Left lung (tissue), 10 donors: ENCODE results near the gene RARRES1. TPM values are rescaled to one million over a fixed set of nuclear protein-coding genes. Genes with fewer than 3 reads are reported as not detected.

ENCODE experiments used
- ATAC-seq: fragments of 200-7000 bp; cut with Tn5 transposase; one replicate; pipeline ENCODE4 v1.9.1; 2020; ENCODE audit warnings: moderate library complexity
- DNase-seq, 4 donors: peaks; one replicate each; pipeline ENCODE4 v3.0.0-alpha.2; 2013 to 2020
- H3K27ac ChIP-seq, 2 donors: fragments of 200-600 bp; sonication (generic) in 1 of 2; one replicate each; pipeline versions ENCODE4 v1.5.0 to v1.8.0; 2020 to 2021
- H3K27me3 ChIP-seq, 2 donors: fragments of 200-600 bp; sonication (generic) in 1 of 2; one replicate each; pipeline versions ENCODE4 v1.5.0 to v1.8.0; 2020 to 2021
- H3K36me3 ChIP-seq, 2 donors: fragments of 200-600 bp; sonication (generic) in 1 of 2; one replicate each; pipeline versions ENCODE4 v1.5.0 to v1.8.0; 2020 to 2021
- H3K4me1 ChIP-seq, 2 donors: fragments of 200-600 bp; one replicate each; pipeline ENCODE4 v1.8.0; 2021
- H3K4me3 ChIP-seq, 2 donors: fragments of 200-600 bp; sonication (generic) in 1 of 2; one replicate each; pipeline versions ENCODE4 v1.5.0 to v1.8.0; 2020 to 2021; ENCODE audit warnings: mild to moderate bottlenecking in 1 of 2
- H3K9me3 ChIP-seq, 2 donors: fragments of 200-600 bp; sonication (generic) in 1 of 2; one replicate each; pipeline versions ENCODE4 v1.5.0 to v1.8.0; 2020 to 2021
- intact Hi-C, 2 donors: fragments of 100-400 bp; cut with DNase I; formaldehyde crosslinking; loops; one replicate each; pipeline versions ENCODE4 v1.11.2 to v1.14.2; 2022
- polyA plus RNA-seq, 6 donors: library from polyadenylated mRNA; unstranded; fragments of 120-200 nt; gene quantifications; one replicate each; pipeline ENCODE4 v1.2.1, GENCODE V29; 2013; ENCODE audit not compliant: insufficient read length in 6 of 6
- total RNA-seq, 2 donors: library from RNA; stranded (reverse); fragmentation: NEBNext Ultra II Directional; extraction: Animal tissue kit (Norgen Biotek cat#: 25700); gene quantifications; one replicate each; pipeline ENCODE4 v1.2.1, GENCODE V29; 2021
- TF ChIP-seq, protein P1 (sequence below), 2 donors: fragments of 200-600 bp; sonication (generic) in 1 of 2; IDR thresholded peaks; one replicate each; pipeline versions ENCODE4 v1.5.0 to v1.8.0; 2021; ENCODE audit warnings: antibody characterized with exemption in 2 of 2
- donor health status: DM: no; HTN: yes; CAD: no.
- donor health status: DM: no; HTN: no; CAD: no.

The RARRES1 gene
- total and polyA plus RNA-seq, 8 donors, result 39.4 to 131 (median 65.2) TPM

- Histone ChIP-seq H3K9me3 (no peaks in the 10 kb centered on the region), H3K36me3 (peaks cover 0 to 21% of the 10 kb centered on the region in 2 donors), H3K27me3 (no peaks in the 10 kb centered on the region), H3K4me3 (no peak overlapping the region), H3K4me1 (peaks cover 0 to 42% of the 10 kb centered on the region in 2 donors), H3K27ac (peak overlapping the region; percentile 64 to 65)
- DNase-seq, result no peak
- TF ChIP-seq, protein P1, sequence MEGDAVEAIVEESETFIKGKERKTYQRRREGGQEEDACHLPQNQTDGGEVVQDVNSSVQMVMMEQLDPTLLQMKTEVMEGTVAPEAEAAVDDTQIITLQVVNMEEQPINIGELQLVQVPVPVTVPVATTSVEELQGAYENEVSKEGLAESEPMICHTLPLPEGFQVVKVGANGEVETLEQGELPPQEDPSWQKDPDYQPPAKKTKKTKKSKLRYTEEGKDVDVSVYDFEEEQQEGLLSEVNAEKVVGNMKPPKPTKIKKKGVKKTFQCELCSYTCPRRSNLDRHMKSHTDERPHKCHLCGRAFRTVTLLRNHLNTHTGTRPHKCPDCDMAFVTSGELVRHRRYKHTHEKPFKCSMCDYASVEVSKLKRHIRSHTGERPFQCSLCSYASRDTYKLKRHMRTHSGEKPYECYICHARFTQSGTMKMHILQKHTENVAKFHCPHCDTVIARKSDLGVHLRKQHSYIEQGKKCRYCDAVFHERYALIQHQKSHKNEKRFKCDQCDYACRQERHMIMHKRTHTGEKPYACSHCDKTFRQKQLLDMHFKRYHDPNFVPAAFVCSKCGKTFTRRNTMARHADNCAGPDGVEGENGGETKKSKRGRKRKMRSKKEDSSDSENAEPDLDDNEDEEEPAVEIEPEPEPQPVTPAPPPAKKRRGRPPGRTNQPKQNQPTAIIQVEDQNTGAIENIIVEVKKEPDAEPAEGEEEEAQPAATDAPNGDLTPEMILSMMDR (IDR thresholded peaks at IDR 0.05), result no peak
- peak; percentile 66 for ATAC-seq
- intact Hi-C loops, result loop anchor here in 1 of 2 donors (10.0 kb wide), 1 partner anchor 47 kb away; no protein-coding TSS in a partner anchor
These were observed 20.4 kb downstream of the RARRES1 start for GRCh38 chr3:158711886-158712285.

DNA sequence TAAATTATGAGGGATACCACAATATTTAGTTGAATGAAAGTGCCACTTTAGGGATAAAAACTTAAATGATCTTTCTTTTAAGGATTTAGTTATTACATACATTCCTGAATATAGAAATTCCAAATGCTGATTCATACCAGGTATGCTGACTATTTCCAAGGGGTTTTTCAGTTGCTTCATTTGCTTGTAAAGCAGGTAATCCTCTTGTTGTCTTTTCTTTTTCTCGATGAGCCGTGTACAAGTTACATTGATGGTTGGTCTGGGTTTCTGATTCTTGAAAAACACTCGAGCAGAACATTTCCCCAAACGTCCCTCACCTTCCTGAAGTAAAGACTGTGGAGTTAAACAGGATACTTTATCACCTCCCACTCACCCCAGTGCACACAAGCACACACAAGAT lies 21.7 kb downstream of the RARRES1 start:
- ATAC-seq (no peak), DNase-seq (no peak)
- Histone ChIP-seq H3K4me1 (peaks cover 0 to 42% of the 10 kb centered on the region in 2 donors), H3K4me3 (no peak overlapping the region), H3K27ac (peak overlapping the region in 1 of 2 donors; percentile 65), H3K36me3 (peaks cover 0 to 21% of the 10 kb centered on the region in 2 donors), H3K27me3 (no peaks in the 10 kb centered on the region), H3K9me3 (no peaks in the 10 kb centered on the region)
- TF ChIP-seq, protein P1 (IDR thresholded peaks at IDR 0.05), result no peak
- intact Hi-C loops, result loop anchor here in 1 of 2 donors (10.0 kb wide), 1 partner anchor 46 kb away; no protein-coding TSS in a partner anchor

DNA sequence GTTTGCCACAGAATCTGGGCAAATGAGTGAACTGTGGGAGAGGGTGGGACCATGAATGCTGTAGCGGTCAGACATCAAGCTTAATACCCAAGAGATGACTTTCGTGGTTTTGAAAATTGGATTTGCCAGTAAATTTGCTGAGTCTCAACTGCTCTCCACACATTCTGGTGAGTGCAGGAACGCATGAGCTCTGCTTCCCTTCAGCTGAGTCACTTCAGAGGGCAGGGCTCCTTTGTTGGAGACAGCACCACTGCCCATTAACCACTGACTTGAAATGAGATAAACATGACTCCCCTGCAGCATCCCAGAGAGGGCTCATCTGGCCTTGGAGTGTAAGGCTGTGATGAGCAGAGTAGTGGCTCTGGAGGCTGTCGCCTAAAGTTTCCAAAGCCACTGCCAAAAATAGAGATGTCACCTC lies 22.6 kb downstream of the RARRES1 start:
- no peaks in the 10 kb centered on the region for H3K9me3 ChIP-seq
- ATAC-seq, result peak; percentile 78
- peak overlapping the region in 1 of 2 donors; percentile 60 for H3K27ac ChIP-seq
- H3K27me3 ChIP-seq, result no peaks in the 10 kb centered on the region
- no peak overlapping the region for H3K4me3 ChIP-seq
- peaks cover 0 to 21% of the 10 kb centered on the region in 2 donors for H3K36me3 ChIP-seq
- TF ChIP-seq, protein P1 (IDR thresholded peaks at IDR 0.05), result no peak
- peak in 1 of 4 donors; percentile 54 for DNase-seq
- peaks cover 0 to 42% of the 10 kb centered on the region in 2 donors for H3K4me1 ChIP-seq
- intact Hi-C loops, result loop anchor here in 1 of 2 donors (10.0 kb wide), 1 partner anchor 45 kb away; no protein-coding TSS in a partner anchor

DNA sequence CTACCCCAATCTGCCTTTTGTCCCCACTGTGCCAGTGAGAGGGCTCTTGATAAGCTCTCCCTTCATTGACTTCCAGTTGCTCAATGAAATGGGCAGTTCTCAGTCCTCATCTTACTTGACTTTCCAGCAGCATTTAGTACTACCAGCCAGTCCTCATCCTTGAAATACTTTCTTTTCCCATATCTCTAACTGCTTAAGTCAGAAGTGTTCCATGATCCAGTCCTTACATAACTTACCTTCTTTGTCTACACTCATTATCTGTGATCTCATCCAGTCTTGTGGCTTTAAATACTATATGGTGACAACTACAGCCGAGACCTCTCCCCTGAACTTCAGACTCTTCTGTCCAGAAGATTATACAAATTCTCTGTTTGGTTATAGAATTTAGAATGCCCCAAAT lies 28.7 kb downstream of the RARRES1 start:
- H3K9me3 ChIP-seq, result no peaks in the 10 kb centered on the region
- peak overlapping the region in 1 of 2 donors; percentile 20 for H3K27ac ChIP-seq
- peaks cover 0 to 16% of the 10 kb centered on the region in 2 donors for H3K36me3 ChIP-seq
- ATAC-seq (no peak), DNase-seq (no peak)
- peaks cover 4 to 13% of the 10 kb centered on the region in 2 donors for H3K4me1 ChIP-seq
- intact Hi-C loops, result no loop called here
- H3K4me3 ChIP-seq, result no peak overlapping the region
- TF ChIP-seq, protein P1 (IDR thresholded peaks at IDR 0.05), result no peak
- H3K27me3 ChIP-seq, result no peaks in the 10 kb centered on the region

DNA sequence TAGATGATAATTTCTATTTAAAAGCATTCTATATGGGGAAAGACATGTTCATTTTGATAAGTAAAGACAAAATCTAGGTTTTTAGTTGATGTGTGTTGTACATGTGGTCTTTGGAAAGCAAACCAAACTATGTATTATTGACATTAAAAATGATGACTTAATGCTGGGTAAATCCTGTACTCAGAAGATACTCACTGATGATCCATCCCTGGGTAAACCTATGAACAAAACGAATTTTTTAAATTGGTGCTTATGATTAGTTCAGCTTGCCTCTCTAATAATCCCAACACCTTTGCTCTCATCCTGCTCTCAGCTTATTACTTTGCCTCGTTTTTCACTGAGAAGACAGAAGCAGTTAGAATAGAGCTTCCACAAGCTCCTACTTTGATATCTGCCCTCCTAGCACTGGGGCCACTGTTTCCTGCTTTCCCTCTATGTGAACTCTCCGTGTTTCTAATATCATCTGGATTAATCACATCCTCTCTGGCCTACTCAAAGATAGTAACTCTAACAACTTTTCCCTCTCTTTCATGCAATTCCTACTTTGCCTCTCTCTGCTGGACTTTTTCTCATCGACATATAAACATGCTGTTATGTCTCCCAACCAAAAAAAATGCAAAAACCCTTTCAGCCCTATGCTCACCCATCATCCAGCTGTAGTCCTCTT lies 29.3 kb downstream of the RARRES1 start:
- intact Hi-C loops, result no loop called here
- Histone ChIP-seq H3K9me3 (no peaks in the 10 kb centered on the region), H3K4me1 (peaks cover 4 to 13% of the 10 kb centered on the region in 2 donors), H3K27ac (peak overlapping the region in 1 of 2 donors; percentile 20), H3K4me3 (no peak overlapping the region), H3K27me3 (no peaks in the 10 kb centered on the region), H3K36me3 (peaks cover 0 to 12% of the 10 kb centered on the region in 2 donors)
- ATAC-seq (no peak), DNase-seq (no peak)
- TF ChIP-seq, protein P1 (IDR thresholded peaks at IDR 0.05), result no peak
